CD4-positive, alpha-beta T cell (primary cell): Measurements from ENCODE around the gene E2F3. TPM values are rescaled to one million over a fixed set of nuclear protein-coding genes. Genes with fewer than 3 reads are reported as not detected.

Source experiments
- ATAC-seq: fragments of 200-7000 bp; cut with Tn5 transposase; one replicate; pipeline ENCODE4 v1.10.0; 2022; ENCODE audit warnings: mild to moderate bottlenecking; ENCODE audit not compliant: poor library complexity
- CTCF ChIA-PET: fragments of 350-600 bp; sonication (Branson Sonifier 250); formaldehyde crosslinking; loops from one replicate; lab custom pipeline; 2021; ENCODE audit warnings: antibody characterized with exemption, inconsistent platforms; lab: Charles Lee
- POLR2A ChIA-PET: fragments of 350-600 bp; sonication (Branson Sonifier 250); formaldehyde crosslinking; loops from one replicate; lab custom pipeline; 2021; ENCODE audit warnings: antibody characterized with exemption, inconsistent platforms; lab: Charles Lee
- DNase-seq, 14 experiments: peaks; one replicate each; pipeline ENCODE4 v3.0.0-alpha.2; 2013 to 2020; ENCODE audit warnings: mixed read lengths in 2 of 14
- H3K27ac ChIP-seq, 2 donors: one replicate each; pipeline versions ENCODE4 v1.5.1 to v1.7.0; 2013; ENCODE audit warnings: low read length in 2 of 2, low read depth in 1 of 2, mild to moderate bottlenecking in 1 of 2
- H3K27me3 ChIP-seq, 2 experiments: 1 replicate in 1 of 2; 2 replicates in 1 of 2; pipeline versions ENCODE4 v1.6.1 to v1.7.0; 2013; ENCODE audit warnings: low read length in 2 of 2, control low read depth in 1 of 2, mild to moderate bottlenecking in 1 of 2, moderate library complexity in 1 of 2; ENCODE audit not compliant: insufficient read depth in 2 of 2, control insufficient read depth in 1 of 2
- H3K36me3 ChIP-seq: one replicate; pipeline ENCODE4 v1.6.1; 2013; ENCODE audit warnings: low read length, control low read depth; ENCODE audit not compliant: insufficient read depth
- H3K4me1 ChIP-seq: one replicate; pipeline ENCODE4 v1.6.1; 2013; ENCODE audit warnings: low read length, control low read depth; ENCODE audit not compliant: insufficient read depth
- H3K4me3 ChIP-seq: one replicate; pipeline ENCODE4 v1.5.1; 2013; ENCODE audit warnings: mild to moderate bottlenecking, low read length, moderate library complexity
- H3K9me3 ChIP-seq, 2 experiments: 1 replicate in 1 of 2; 2 replicates in 1 of 2; pipeline versions ENCODE4 v1.6.1 to v1.7.0; 2013; ENCODE audit warnings: low read length in 2 of 2, mild to moderate bottlenecking in 2 of 2, control low read depth in 1 of 2, moderate library complexity in 1 of 2; ENCODE audit not compliant: control insufficient read depth in 1 of 2, insufficient read depth in 1 of 2
- H3K27ac Mint-ChIP-seq: one replicate; pipeline ENCODE4 v1.8.0; 2020; ENCODE audit warnings: mixed read lengths
- H3K27me3 Mint-ChIP-seq: one replicate; pipeline ENCODE4 v1.8.0; 2021; ENCODE audit warnings: mixed read lengths
- H3K36me3 Mint-ChIP-seq: one replicate; pipeline ENCODE4 v1.8.0; 2021; ENCODE audit warnings: low read depth, mixed read lengths
- H3K4me1 Mint-ChIP-seq: one replicate; pipeline ENCODE4 v1.8.0; 2021; ENCODE audit warnings: low read depth, mixed read lengths
- H3K4me3 Mint-ChIP-seq: one replicate; pipeline ENCODE4 v1.8.0; 2020; ENCODE audit warnings: mild to moderate bottlenecking, mixed read lengths
- H3K9me3 Mint-ChIP-seq: one replicate; pipeline ENCODE4 v1.8.0; 2020; ENCODE audit warnings: mixed read lengths
- intact Hi-C, 2 experiments: fragments of 100-400 bp; cut with DNase I in 1 of 2; cut with micrococcal nuclease in 1 of 2; formaldehyde crosslinking; loops; one replicate each; pipeline versions ENCODE4 v1.15.1 to v1.9.0; 2023 to 2025; cut with DNase I, micrococcal nuclease
- total RNA-seq, 174 experiments: library from RNA in 2 of 174; stranded (reverse) in 2 of 174; gene quantifications; one replicate each; pipeline ENCODE4 v1.2.3 and lab custom pipeline; 2021 to 2026
- TF ChIP-seq, protein P1 (sequence below): fragments of 200-600 bp; IDR thresholded peaks from one replicate; pipeline ENCODE4 v1.8.0; 2022; ENCODE audit warnings: antibody characterized with exemption, mild to moderate bottlenecking

E2F3 gene
- total RNA-seq, 2 experiments from 2014 or later: 2.7 to 2.9 TPM

DNA sequence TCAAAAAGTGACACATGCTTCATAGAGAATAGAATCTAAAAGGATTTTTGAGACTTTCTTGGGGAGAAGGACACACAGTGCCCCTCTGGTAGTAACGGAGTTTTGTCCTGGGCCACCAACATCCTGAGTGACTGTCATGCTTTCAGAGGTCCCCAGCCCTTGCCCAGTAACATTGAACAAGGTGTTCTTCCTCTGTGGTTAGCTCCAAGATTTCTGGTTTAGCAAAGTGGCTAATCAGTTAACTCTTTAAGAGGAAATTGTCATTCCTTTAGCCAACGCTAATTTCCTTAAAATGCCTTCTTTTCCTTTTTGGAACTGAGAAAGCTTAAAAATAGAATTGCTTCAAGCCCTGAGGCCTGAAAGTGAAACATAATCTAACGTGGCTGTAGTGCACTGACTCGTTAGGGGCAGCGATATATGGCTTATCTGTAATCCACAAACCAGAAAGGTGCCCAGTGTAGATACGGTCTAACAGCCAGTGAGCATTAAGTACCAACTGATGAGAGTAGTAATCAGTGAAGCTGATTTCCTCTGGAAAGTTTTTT, 7.8 kb downstream of the E2F3 start:
- H3K9me3 Mint-ChIP-seq: no peaks in the 10 kb centered on the region
- peaks cover 8% of the 10 kb centered on the region for H3K36me3 Mint-ChIP-seq
- H3K27me3 ChIP-seq: no peaks in the 10 kb centered on the region
- TF ChIP-seq, protein P1, sequence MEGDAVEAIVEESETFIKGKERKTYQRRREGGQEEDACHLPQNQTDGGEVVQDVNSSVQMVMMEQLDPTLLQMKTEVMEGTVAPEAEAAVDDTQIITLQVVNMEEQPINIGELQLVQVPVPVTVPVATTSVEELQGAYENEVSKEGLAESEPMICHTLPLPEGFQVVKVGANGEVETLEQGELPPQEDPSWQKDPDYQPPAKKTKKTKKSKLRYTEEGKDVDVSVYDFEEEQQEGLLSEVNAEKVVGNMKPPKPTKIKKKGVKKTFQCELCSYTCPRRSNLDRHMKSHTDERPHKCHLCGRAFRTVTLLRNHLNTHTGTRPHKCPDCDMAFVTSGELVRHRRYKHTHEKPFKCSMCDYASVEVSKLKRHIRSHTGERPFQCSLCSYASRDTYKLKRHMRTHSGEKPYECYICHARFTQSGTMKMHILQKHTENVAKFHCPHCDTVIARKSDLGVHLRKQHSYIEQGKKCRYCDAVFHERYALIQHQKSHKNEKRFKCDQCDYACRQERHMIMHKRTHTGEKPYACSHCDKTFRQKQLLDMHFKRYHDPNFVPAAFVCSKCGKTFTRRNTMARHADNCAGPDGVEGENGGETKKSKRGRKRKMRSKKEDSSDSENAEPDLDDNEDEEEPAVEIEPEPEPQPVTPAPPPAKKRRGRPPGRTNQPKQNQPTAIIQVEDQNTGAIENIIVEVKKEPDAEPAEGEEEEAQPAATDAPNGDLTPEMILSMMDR: no peak
- peak in 4 of 14 experiments; percentile 18 to 54 (median 20) for DNase-seq
- H3K4me3 Mint-ChIP-seq: peak overlapping the region; percentile 68
- peaks cover 72% of the 10 kb centered on the region for H3K4me1 Mint-ChIP-seq
- ChIA-PET CTCF (interaction anchor here (1.0 kb wide), 1 partner anchor 12 kb away, joined by 3 read pairs; no protein-coding TSS in a partner anchor), POLR2A (interaction anchor here (0.6 kb wide), 1 partner anchor 78 kb away, joined by 3 read pairs; no protein-coding TSS in a partner anchor)
- intact Hi-C loops: no loop called here
- no peak overlapping the region for H3K27ac ChIP-seq
- ATAC-seq: peak; percentile 29
- no peaks in the 10 kb centered on the region for H3K27me3 Mint-ChIP-seq
- H3K36me3 ChIP-seq: peaks cover 3% of the 10 kb centered on the region
- H3K4me1 ChIP-seq: peaks cover 29% of the 10 kb centered on the region
- H3K27ac Mint-ChIP-seq: peak overlapping the region; percentile 70
- peak overlapping the region; percentile 14 for H3K4me3 ChIP-seq
- no peaks in the 10 kb centered on the region for H3K9me3 ChIP-seq

DNA sequence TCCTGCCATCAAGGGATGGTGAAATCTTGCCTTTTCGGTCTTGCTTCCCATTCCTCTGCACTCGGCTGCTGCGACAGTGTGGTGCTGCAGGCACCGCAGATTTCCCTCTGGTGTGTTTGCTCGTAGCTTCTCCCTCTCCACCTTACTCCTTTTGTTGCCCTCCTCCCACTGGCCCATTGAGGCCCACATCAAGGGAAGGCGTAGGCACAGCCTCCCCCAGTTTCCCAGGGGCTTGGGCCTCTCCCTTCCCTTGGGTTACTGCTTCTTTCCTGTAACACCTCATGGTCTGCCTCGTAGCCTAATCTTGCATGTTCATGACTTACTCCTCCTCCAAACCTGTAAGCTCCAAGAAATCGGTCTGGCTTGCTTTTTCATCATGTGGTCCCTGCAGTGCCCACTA, 9.9 kb downstream of the E2F3 start:
- ATAC-seq (no peak), DNase-seq (no peak)
- Histone ChIP-seq H3K27me3 (no peaks in the 10 kb centered on the region), H3K27ac (no peak overlapping the region), H3K4me1 (peaks cover 43% of the 10 kb centered on the region), H3K9me3 (no peaks in the 10 kb centered on the region), H3K36me3 (peaks cover 3% of the 10 kb centered on the region), H3K4me3 (no peak overlapping the region)
- Mint-ChIP-seq H3K27me3 (no peaks in the 10 kb centered on the region), H3K4me1 (peaks cover 75% of the 10 kb centered on the region), H3K9me3 (no peaks in the 10 kb centered on the region), H3K27ac (peak overlapping the region; percentile 19), H3K36me3 (peaks cover 5% of the 10 kb centered on the region), H3K4me3 (peak overlapping the region; percentile 12)
- TF ChIP-seq, protein P1: no peak
- intact Hi-C loops: no loop called here
- ChIA-PET CTCF (no interaction called here), POLR2A (interaction anchor here (1.3 kb wide), 1 partner anchor 92 kb away, joined by 3 read pairs; no protein-coding TSS in a partner anchor)

DNA sequence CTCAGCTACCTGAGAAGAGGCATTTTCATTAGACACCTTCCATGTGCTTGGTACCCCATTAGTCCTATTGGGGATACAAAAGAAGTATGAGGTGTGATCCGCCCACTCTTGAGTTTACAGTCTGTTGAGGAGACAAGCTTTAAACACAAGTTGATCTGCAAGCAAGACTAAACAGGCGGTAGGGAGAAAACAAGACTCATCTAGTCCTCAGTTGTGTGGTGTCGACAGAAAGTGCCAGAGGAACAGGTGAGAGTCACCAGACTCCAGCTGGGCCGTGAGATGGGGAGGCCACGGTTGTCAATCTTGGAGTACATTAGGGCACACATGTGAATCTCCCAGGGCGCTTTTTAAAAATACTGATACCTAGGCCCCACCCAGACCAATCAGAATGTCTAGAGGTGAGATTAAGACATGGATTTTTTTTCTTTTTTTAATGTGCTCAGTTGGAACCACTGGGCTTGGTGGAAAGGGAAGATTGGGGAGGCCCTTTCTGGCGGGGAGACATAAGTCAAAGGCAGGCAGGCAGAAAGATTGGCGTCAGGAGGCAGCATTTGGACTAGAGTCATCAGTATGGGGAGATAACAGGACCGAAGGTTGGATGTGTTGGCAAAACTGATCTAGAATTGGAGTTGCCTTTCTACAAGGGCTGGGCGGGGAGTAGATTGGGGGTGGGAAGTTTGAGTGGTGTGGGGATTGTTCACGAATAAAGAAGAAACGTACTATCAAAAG, 10.4 kb downstream of the E2F3 start:
- Histone ChIP-seq H3K9me3 (no peaks in the 10 kb centered on the region), H3K4me1 (peaks cover 46% of the 10 kb centered on the region), H3K27ac (no peak overlapping the region), H3K4me3 (no peak overlapping the region), H3K36me3 (peaks cover 3% of the 10 kb centered on the region), H3K27me3 (no peaks in the 10 kb centered on the region)
- DNase-seq: no peak
- TF ChIP-seq, protein P1: no peak
- CTCF ChIA-PET: no interaction called here
- Mint-ChIP-seq H3K4me3 (no peak overlapping the region), H3K9me3 (no peaks in the 10 kb centered on the region), H3K27me3 (no peaks in the 10 kb centered on the region), H3K36me3 (peaks cover 5% of the 10 kb centered on the region), H3K4me1 (peaks cover 75% of the 10 kb centered on the region), H3K27ac (peak overlapping the region; percentile 19)
- ATAC-seq: no peak
- intact Hi-C loops: no loop called here
- POLR2A ChIA-PET: interaction anchor here (1.0 to 1.3 kb wide), 2 partner anchors 8 to 93 kb away, joined by 3 read pairs; no protein-coding TSS in a partner anchor
